ENCODE results near the gene CHD5.

DNA sequence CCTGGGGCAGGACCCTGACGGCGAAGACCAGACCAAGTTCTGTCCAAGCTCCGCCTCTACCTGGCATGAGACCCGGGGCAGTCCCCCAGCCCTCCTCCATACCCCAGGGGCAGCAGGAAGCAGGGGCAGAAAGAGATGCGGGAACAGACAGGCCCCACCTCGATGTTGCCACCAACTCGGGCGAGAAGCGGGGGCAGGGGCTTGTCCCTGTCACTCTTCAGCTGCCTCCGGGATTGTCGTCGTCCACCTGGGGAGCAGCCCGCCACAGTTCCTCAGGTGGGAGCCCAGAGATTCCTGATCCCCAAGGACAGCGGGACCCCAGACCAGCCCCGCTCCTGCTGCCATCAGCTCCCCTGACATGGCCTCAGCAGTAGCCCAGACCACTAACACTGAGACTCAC, 54.8 kb downstream of the CHD5 start:
- TF ChIP-seq, protein P1, sequence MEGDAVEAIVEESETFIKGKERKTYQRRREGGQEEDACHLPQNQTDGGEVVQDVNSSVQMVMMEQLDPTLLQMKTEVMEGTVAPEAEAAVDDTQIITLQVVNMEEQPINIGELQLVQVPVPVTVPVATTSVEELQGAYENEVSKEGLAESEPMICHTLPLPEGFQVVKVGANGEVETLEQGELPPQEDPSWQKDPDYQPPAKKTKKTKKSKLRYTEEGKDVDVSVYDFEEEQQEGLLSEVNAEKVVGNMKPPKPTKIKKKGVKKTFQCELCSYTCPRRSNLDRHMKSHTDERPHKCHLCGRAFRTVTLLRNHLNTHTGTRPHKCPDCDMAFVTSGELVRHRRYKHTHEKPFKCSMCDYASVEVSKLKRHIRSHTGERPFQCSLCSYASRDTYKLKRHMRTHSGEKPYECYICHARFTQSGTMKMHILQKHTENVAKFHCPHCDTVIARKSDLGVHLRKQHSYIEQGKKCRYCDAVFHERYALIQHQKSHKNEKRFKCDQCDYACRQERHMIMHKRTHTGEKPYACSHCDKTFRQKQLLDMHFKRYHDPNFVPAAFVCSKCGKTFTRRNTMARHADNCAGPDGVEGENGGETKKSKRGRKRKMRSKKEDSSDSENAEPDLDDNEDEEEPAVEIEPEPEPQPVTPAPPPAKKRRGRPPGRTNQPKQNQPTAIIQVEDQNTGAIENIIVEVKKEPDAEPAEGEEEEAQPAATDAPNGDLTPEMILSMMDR (IDR thresholded peaks at IDR 0.05; ENCODE audit: borderline replicate concordance, extremely low read depth, low read length, poor library complexity, severe bottlenecking), result no peak
- TF ChIP-seq EZH2 (IDR thresholded peaks at IDR 0.05; ENCODE audit: borderline replicate concordance, low read depth, low read length, severe bottlenecking), result no peak

Measured in DND-41 (cell line).